HAP-1 (cell line): Measurements from ENCODE around the gene LRP5.
"Not testable (repeated sequence)": the region's sequence is repeated elsewhere in the genome, so short reads cannot be mapped to it uniquely, and the experiment has no call there.

Source experiments
- DNase-seq, 2 experiments: peaks; one replicate each; pipeline ENCODE4 v3.0.0-alpha.2; 2016 to 2020; ENCODE audit warnings: low spot score in 2 of 2
- H3K27me3 ChIP-seq: fragments of 250-450 bp; sonication (Bioruptor Pico); 2 replicates; pipeline ENCODE4 v1.5.1; 2020; ENCODE audit warnings: low read depth, mild to moderate bottlenecking, moderate library complexity
- H3K36me3 ChIP-seq: fragments of 250-450 bp; sonication (Bioruptor Pico); replicated peaks from 2 replicates; pipeline ENCODE4 v1.5.1; 2020; ENCODE audit warnings: mild to moderate bottlenecking
- H3K4me1 ChIP-seq: fragments of 250-450 bp; sonication (Bioruptor Pico); 2 replicates; pipeline ENCODE4 v1.5.1; 2020; ENCODE audit warnings: mild to moderate bottlenecking
- H3K4me3 ChIP-seq: fragments of 250-450 bp; sonication (Bioruptor Pico); 2 replicates; pipeline ENCODE4 v1.5.1; 2020; ENCODE audit warnings: mild to moderate bottlenecking, moderate library complexity
- H3K9me3 ChIP-seq: fragments of 250-450 bp; sonication (Bioruptor Pico); 2 replicates; pipeline ENCODE4 v1.5.1; 2020; ENCODE audit warnings: mild to moderate bottlenecking, moderate library complexity
- in situ Hi-C: fragments of 300-500 bp; cut with MboI; formaldehyde crosslinking; loops from 3 replicates; pipeline ENCODE4 v1.14.3; 2020; ENCODE audit warnings: low sequenced_read_pairs, inconsistent platforms, mixed read lengths

Gene LRP5

GRCh38 chr11:68429661-68430060, 117.3 kb downstream of the LRP5 start:
- in situ Hi-C loops, result no loop called here
- H3K27me3 ChIP-seq, result no peaks in the 10 kb centered on the region
- peaks cover 53% of the 10 kb centered on the region for H3K36me3 ChIP-seq
- no peak for DNase-seq
- peaks cover 9% of the 10 kb centered on the region for H3K9me3 ChIP-seq
- H3K4me1 ChIP-seq, result no peaks in the 10 kb centered on the region
- no peak overlapping the region for H3K4me3 ChIP-seq

- in situ Hi-C loops, result no loop called here
- no peaks in the 10 kb centered on the region for H3K4me1 ChIP-seq
- H3K27me3 ChIP-seq, result no peaks in the 10 kb centered on the region
- H3K9me3 ChIP-seq, result peaks cover 9% of the 10 kb centered on the region
- no peak overlapping the region for H3K4me3 ChIP-seq
- DNase-seq, result no peak
- H3K36me3 ChIP-seq, result peaks cover 49% of the 10 kb centered on the region
Measured at GRCh38 chr11:68430384-68430783, 118.0 kb downstream of the LRP5 start.

- DNase-seq, result no peak
- Histone ChIP-seq H3K4me1 (no peaks in the 10 kb centered on the region), H3K36me3 (peaks cover 46% of the 10 kb centered on the region), H3K27me3 (no peaks in the 10 kb centered on the region), H3K9me3 (peaks cover 9% of the 10 kb centered on the region), H3K4me3 (no peak overlapping the region)
- in situ Hi-C loops, result no loop called here
Measured at GRCh38 chr11:68430801-68431200, 118.4 kb downstream of the LRP5 start.

GRCh38 chr11:68431984-68432645, 119.7 kb downstream of the LRP5 start:
- peaks cover 9% of the 10 kb centered on the region for H3K9me3 ChIP-seq
- peaks cover 41% of the 10 kb centered on the region for H3K36me3 ChIP-seq
- DNase-seq, result no peak
- no peaks in the 10 kb centered on the region for H3K27me3 ChIP-seq
- H3K4me1 ChIP-seq, result no peaks in the 10 kb centered on the region
- H3K4me3 ChIP-seq, result no peak overlapping the region
- in situ Hi-C loops, result no loop called here

- no peaks in the 10 kb centered on the region for H3K4me1 ChIP-seq
- no peaks in the 10 kb centered on the region for H3K27me3 ChIP-seq
- DNase-seq, result no peak
- H3K9me3 ChIP-seq, result peaks cover 9% of the 10 kb centered on the region
- peaks cover 41% of the 10 kb centered on the region for H3K36me3 ChIP-seq
- H3K4me3 ChIP-seq, result no peak overlapping the region
- in situ Hi-C loops, result no loop called here
Measured at GRCh38 chr11:68432874-68433273, 120.5 kb downstream of the LRP5 start.

- Histone ChIP-seq H3K27me3 (no peaks in the 10 kb centered on the region), H3K36me3 (peaks cover 39% of the 10 kb centered on the region), H3K4me3 (no peak overlapping the region), H3K9me3 (peaks cover 9% of the 10 kb centered on the region), H3K4me1 (no peaks in the 10 kb centered on the region)
- in situ Hi-C loops, result no loop called here
- no peak for DNase-seq
Measured at GRCh38 chr11:68433541-68433940, 121.2 kb downstream of the LRP5 start.

- H3K36me3 ChIP-seq, result peaks cover 42% of the 10 kb centered on the region
- H3K4me3 ChIP-seq, H3K4me1 ChIP-seq, H3K27me3 ChIP-seq, H3K9me3 ChIP-seq, DNase-seq, in situ Hi-C loops: not testable (repeated sequence)
Measured at GRCh38 chr11:68434159-68434558, 121.8 kb downstream of the LRP5 start.

GRCh38 chr11:68436162-68436888, 123.9 kb downstream of the LRP5 start:
- DNase-seq, result no peak
- in situ Hi-C loops, result no loop called here

GRCh38 chr11:68436985-68437926, 124.9 kb downstream of the LRP5 start:
- DNase-seq, result no peak
- Histone ChIP-seq H3K36me3 (peaks cover 29% of the 10 kb centered on the region), H3K4me1 (0 out of 2 replicates have a peak, but pooled peaks cover 2% of the 10 kb centered on the region), H3K27me3 (no peaks in the 10 kb centered on the region), H3K9me3 (no peaks in the 10 kb centered on the region), H3K4me3 (no peak overlapping the region)
- in situ Hi-C loops, result no loop called here

More at GRCh38 chr11:68436162-68436888, 123.9 kb downstream of the LRP5 start:
- Histone ChIP-seq H3K9me3 (no peaks in the 10 kb centered on the region), H3K36me3 (peaks cover 29% of the 10 kb centered on the region), H3K4me3 (no peak overlapping the region), H3K27me3 (no peaks in the 10 kb centered on the region), H3K4me1 (0 out of 2 replicates have a peak, but pooled peaks cover 2% of the 10 kb centered on the region)

GRCh38 chr11:68437927-68438657, 125.7 kb downstream of the LRP5 start:
- H3K4me3 ChIP-seq, result no peak overlapping the region
- H3K4me1 ChIP-seq, result 0 out of 2 replicates have a peak, but pooled peaks cover 2% of the 10 kb centered on the region
- H3K36me3 ChIP-seq, result peaks cover 29% of the 10 kb centered on the region
- no peaks in the 10 kb centered on the region for H3K27me3 ChIP-seq
- in situ Hi-C loops, result no loop called here
- DNase-seq, result no peak
- H3K9me3 ChIP-seq, result no peaks in the 10 kb centered on the region

- H3K4me3 ChIP-seq, result no peak overlapping the region
Measured at GRCh38 chr11:68438658-68439259, 126.4 kb downstream of the LRP5 start.

GRCh38 chr11:68439355-68440065, 127.1 kb downstream of the LRP5 start:
- DNase-seq, result no peak
- Histone ChIP-seq H3K36me3 (peaks cover 22% of the 10 kb centered on the region; the same call in 1 of the 2 replicates), H3K9me3 (no peaks in the 10 kb centered on the region), H3K4me1 (0 out of 2 replicates have a peak, but pooled peaks cover 2% of the 10 kb centered on the region), H3K27me3 (no peaks in the 10 kb centered on the region), H3K4me3 (no peak overlapping the region)
- in situ Hi-C loops, result loop anchor here (10.0 kb wide), 1 partner anchor 185 kb away; no protein-coding TSS in a partner anchor

More at GRCh38 chr11:68438658-68439259, 126.4 kb downstream of the LRP5 start:
- in situ Hi-C loops, result no loop called here
- H3K36me3 ChIP-seq, result peaks cover 28% of the 10 kb centered on the region
- H3K27me3 ChIP-seq, result no peaks in the 10 kb centered on the region
- no peaks in the 10 kb centered on the region for H3K9me3 ChIP-seq
- no peak for DNase-seq
- 0 out of 2 replicates have a peak, but pooled peaks cover 2% of the 10 kb centered on the region for H3K4me1 ChIP-seq
